Ishikawa (cell line): ENCODE measurements around the gene STRN.

Source experiments
- CEBPB ChIP-seq: IDR thresholded peaks from 2 replicates; pipeline ENCODE4 v1.6.1; 2012
- CREB1 ChIP-seq: IDR thresholded peaks from 2 replicates; pipeline ENCODE4 v1.6.1; 2012; ENCODE audit warnings: low read depth
- EGR1 ChIP-seq: IDR thresholded peaks from 2 replicates; pipeline ENCODE4 v1.6.1; 2012
- EP300 ChIP-seq: IDR thresholded peaks from 2 replicates; pipeline ENCODE4 v1.6.1; 2012; ENCODE audit warnings: borderline replicate concordance
- FOXM1 ChIP-seq: IDR thresholded peaks from 2 replicates; pipeline ENCODE4 v1.6.1; 2012; ENCODE audit warnings: low read depth, borderline replicate concordance
- MAX ChIP-seq: IDR thresholded peaks from 2 replicates; pipeline ENCODE4 v1.6.1; 2012
- NFIC ChIP-seq: IDR thresholded peaks from 2 replicates; pipeline ENCODE4 v1.6.1; 2012
- RAD21 ChIP-seq: IDR thresholded peaks from 2 replicates; pipeline ENCODE4 v1.6.1; 2012; ENCODE audit warnings: low read depth
- REST ChIP-seq: IDR thresholded peaks from 2 replicates; pipeline ENCODE4 v1.6.1; 2012; ENCODE audit warnings: low read depth, mild to moderate bottlenecking
- TAF1 ChIP-seq: IDR thresholded peaks from 2 replicates; pipeline ENCODE4 v1.6.1; 2012; ENCODE audit warnings: low read depth, mild to moderate bottlenecking
- TCF12 ChIP-seq: IDR thresholded peaks from 2 replicates; pipeline ENCODE4 v1.6.1; 2012; ENCODE audit warnings: low read depth
- TEAD4 ChIP-seq: IDR thresholded peaks from 2 replicates; pipeline ENCODE4 v1.6.1; 2012
- YY1 ChIP-seq: IDR thresholded peaks from 2 replicates; pipeline ENCODE4 v1.6.1; 2012; ENCODE audit warnings: low read depth
- ZBTB7A ChIP-seq: IDR thresholded peaks from 2 replicates; pipeline ENCODE4 v1.6.1; 2012; ENCODE audit warnings: low read depth
- TF ChIP-seq, protein P1 (sequence below): IDR thresholded peaks from 2 replicates; pipeline ENCODE4 v1.6.1; 2012

STRN gene

GRCh38 chr2:36807223-36807886, 159.0 kb downstream of the STRN start:
- TF ChIP-seq CREB1 (no peak), YY1 (no peak), NFIC (no peak), RAD21 (no peak), CEBPB (no peak), TAF1 (no peak), REST (no peak), MAX (no peak), TEAD4 (no peak), FOXM1 (no peak), ZBTB7A (no peak), EP300 (no peak), EGR1 (no peak), TCF12 (no peak)
- TF ChIP-seq, protein P1, sequence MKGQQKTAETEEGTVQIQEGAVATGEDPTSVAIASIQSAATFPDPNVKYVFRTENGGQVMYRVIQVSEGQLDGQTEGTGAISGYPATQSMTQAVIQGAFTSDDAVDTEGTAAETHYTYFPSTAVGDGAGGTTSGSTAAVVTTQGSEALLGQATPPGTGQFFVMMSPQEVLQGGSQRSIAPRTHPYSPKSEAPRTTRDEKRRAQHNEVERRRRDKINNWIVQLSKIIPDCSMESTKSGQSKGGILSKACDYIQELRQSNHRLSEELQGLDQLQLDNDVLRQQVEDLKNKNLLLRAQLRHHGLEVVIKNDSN = no peak

DNA sequence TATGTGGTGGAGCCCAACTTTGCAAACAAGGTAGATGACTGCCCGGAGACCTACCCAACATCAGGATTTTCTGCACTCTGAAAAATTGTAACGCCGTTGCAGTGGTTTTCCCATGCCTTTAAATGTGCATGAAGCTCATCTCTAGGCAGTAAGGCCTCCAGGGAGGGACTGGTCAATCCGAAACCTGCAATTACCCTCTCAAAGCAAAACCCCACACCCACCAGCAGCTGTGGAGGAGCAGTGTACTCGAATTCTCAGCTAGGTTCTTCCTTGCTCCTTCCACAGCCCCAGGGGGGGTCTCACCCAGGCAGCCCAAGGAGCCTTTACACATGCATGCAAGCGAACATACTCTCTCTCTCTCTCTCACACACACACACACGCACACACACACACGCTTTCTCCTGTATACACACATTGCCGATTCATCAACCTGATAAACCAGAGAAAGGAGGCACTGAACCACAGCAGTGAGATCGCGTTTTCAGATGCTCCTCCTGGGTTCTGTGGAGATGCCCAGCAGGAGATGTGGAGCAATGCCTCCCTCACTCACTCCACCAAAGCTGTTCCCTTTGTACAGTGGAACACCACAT, 160.6 kb downstream of the STRN start:
- TF ChIP-seq TAF1 = no peak
- TF ChIP-seq NFIC = no peak
- TF ChIP-seq EGR1 = no peak
- TF ChIP-seq ZBTB7A = no peak
- TF ChIP-seq MAX = no peak

DNA sequence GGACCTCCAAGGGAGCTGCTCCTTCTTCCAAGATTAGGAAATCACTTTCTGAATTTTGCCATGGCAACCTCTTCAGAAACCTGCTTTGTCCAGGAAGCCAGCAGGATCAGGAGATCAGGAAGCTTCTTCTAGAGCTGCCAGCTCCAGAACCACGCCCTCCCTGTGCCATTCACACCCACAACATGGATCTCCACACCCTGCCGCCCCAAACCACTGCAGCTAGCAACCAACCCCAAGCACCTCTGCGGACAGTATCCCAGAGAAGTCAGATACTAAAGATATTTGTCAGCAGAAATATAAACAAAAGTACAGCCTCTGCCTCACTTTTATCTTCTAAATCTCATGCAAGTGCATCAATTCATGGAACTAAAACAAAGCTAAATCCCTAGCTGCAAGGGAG, 163.4 kb downstream of the STRN start:
- no peak for TF ChIP-seq NFIC
- TF ChIP-seq YY1 = no peak
- no peak for TF ChIP-seq ZBTB7A
- no peak for TF ChIP-seq MAX
- TF ChIP-seq EGR1 = no peak
- no peak for TF ChIP-seq TCF12
- TF ChIP-seq REST = no peak
- TF ChIP-seq CREB1 = no peak
- TF ChIP-seq RAD21 = no peak
- TF ChIP-seq CEBPB = no peak
- no peak for TF ChIP-seq EP300
- TF ChIP-seq FOXM1 = no peak
- no peak for TF ChIP-seq TAF1
- TF ChIP-seq, protein P1 = no peak
- TF ChIP-seq TEAD4 = no peak

- no peak for TF ChIP-seq TAF1
- TF ChIP-seq MAX = no peak
- no peak for TF ChIP-seq RAD21
- no peak for TF ChIP-seq ZBTB7A
- TF ChIP-seq FOXM1 = no peak
- TF ChIP-seq NFIC = no peak
- TF ChIP-seq YY1 = no peak
- no peak for TF ChIP-seq CREB1
- no peak for TF ChIP-seq EGR1
- no peak for TF ChIP-seq CEBPB
Observed at GRCh38 chr2:36801088-36801487, 165.2 kb downstream of the STRN start.

- TF ChIP-seq EGR1 (no peak), FOXM1 (no peak), EP300 (no peak), REST (no peak), NFIC (no peak), TEAD4 (no peak), RAD21 (no peak), YY1 (no peak), ZBTB7A (no peak), TCF12 (no peak), TAF1 (no peak), MAX (no peak), CEBPB (no peak), CREB1 (no peak)
- TF ChIP-seq, protein P1 = no peak
Observed at GRCh38 chr2:36800381-36800780, 166.0 kb downstream of the STRN start.
